Body of pancreas (tissue), 4 donors: ENCODE data around the gene UBAC2.

Experiments
- CTCF ChIP-seq, 7 experiments: fragments of 450-650 bp in 4 of 7; fragments of 200-600 bp in 3 of 7; sonication (generic) in 3 of 7; IDR thresholded peaks; one replicate each; pipeline ENCODE4 v1.5.1; 2016 to 2019; ENCODE audit warnings: antibody characterized with exemption in 7 of 7
- POLR2A ChIP-seq, 3 donors: fragments of 450-650 bp; IDR thresholded peaks; one replicate each; pipeline ENCODE4 v1.6.1; 2016; ENCODE audit warnings: antibody characterized with exemption in 3 of 3, mild to moderate bottlenecking in 2 of 3

GRCh38 chr13:99199541-99200431, 868 bp upstream of the UBAC2 start:
- TF ChIP-seq POLR2A (IDR thresholded peaks at IDR 0.05) (no peak), CTCF (IDR thresholded peaks at IDR 0.05) (no peak)
